Activated effector memory CD4-positive, alpha-beta T cell treated with anti-CD3 and anti-CD28 coated beads, Interleukin-2, amount 50 U/mL, for 16 hours (primary cell): ENCODE results near the gene DCST1.
"Not testable (repeated sequence)": the region's sequence is repeated elsewhere in the genome, so short reads cannot be mapped to it uniquely, and the experiment has no call there.

Experiments used
- DNase-seq: peaks from one replicate; pipeline ENCODE4 v3.0.0-alpha.2; 2020

The DCST1 gene, protein sequence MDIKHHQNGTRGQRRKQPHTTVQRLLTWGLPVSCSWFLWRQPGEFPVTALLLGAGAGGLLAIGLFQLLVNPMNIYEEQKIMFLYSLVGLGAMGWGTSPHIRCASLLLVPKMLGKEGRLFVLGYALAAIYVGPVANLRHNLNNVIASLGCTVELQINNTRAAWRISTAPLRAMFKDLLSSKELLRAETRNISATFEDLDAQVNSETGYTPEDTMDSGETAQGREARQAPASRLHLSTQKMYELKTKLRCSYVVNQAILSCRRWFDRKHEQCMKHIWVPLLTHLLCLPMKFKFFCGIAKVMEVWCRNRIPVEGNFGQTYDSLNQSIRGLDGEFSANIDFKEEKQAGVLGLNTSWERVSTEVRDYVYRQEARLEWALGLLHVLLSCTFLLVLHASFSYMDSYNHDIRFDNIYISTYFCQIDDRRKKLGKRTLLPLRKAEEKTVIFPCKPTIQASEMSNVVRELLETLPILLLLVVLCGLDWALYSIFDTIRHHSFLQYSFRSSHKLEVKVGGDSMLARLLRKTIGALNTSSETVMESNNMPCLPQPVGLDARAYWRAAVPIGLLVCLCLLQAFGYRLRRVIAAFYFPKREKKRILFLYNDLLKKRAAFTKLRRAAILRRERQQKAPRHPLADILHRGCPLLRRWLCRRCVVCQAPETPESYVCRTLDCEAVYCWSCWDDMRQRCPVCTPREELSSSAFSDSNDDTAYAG

GRCh38 chr1:155033524-155033923, at the start of gene DCST1, which contains the start of gene DCST2:
DCST1 (plus strand) TSS chr1:155033824; CDS start chr1:155034037, 213 bp downstream.
DCST2 (minus strand) TSS chr1:155033781; CDS start chr1:155033701, 80 bp downstream.
- no peak for DNase-seq

DNA sequence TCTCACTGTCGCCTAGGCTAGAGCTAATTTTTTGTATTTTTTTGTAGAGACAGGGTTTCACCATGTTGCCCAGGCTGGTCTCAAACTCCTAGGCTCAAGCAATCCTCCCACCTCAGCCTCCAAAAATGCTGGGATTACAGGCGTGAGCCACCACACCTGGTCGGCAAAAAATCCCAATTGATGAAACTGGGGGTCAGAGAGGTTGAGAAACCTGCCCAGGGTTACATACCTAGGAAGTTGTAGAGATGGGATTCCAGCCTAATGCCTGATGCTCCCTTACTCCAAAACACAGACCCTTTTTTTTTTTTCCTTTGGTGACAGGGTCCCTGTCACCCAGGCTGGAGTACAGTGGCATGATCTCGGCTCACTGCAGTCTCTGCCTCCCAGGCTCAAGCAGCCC, 46.9 kb upstream of the DCST1 start:
- DNase-seq = not testable (repeated sequence)

DNA sequence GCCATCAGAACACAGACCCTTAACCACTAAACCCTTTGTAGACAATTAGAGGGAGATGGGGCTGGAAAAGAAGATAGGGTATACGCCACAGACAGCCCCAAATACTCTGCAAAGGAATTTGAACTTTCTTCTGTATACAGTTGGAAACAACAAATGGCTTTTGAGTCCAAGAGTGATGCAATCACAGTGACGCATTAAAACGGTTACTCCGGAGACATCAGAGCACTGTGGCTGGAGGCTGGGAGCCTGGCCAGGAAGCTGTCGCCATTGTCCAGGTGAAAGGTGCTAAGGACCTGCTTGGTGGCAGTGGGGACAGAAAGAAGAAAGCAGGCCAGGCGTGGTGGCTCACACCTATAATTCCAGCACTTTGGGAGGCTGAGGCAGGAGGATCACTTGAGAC, 46.3 kb upstream of the DCST1 start:
- DNase-seq = no peak

DNA sequence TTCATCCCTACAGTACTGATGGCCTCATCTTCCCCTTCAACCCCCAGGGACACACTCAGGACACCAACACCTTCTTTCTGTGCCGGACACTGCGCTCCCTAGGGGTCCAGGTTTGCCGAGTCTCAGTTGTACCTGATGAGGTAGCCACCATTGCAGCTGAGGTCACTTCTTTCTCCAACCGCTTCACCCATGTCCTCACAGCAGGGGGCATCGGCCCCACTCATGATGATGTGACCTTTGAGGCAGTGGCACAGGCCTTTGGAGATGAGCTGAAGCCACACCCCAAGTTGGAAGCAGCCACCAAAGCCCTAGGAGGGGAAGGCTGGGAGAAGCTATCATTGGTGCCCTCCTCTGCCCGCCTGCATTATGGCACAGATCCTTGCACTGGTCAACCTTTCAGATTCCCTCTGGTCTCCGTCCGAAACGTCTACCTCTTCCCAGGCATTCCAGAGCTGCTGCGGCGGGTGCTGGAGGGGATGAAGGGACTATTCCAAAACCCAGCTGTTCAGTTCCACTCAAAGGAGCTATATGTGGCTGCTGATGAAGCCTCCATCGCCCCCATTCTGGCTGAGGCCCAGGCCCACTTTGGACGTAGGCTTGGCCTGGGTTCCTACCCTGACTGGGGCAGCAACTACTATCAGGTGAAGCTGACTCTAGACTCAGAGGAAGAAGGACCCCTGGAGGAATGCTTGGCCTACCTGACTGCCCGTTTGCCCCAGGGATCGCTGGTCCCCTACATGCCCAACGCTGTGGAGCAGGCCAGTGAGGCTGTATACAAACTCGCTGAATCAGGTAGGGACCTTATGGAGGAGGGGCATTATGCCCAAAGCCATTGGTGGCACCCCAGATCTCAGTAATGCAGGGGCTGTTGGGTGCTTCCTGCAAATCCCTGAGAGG, 45.3 kb upstream of the DCST1 start:
- DNase-seq = no peak

GRCh38 chr1:154989195-154989860, 44.3 kb upstream of the DCST1 start:
- no peak for DNase-seq

GRCh38 chr1:154990276-154990675, 43.3 kb upstream of the DCST1 start:
- no peak for DNase-seq

- DNase-seq = no peak
These were observed 40.7 kb upstream of the DCST1 start for GRCh38 chr1:154992721-154993571.

DNA sequence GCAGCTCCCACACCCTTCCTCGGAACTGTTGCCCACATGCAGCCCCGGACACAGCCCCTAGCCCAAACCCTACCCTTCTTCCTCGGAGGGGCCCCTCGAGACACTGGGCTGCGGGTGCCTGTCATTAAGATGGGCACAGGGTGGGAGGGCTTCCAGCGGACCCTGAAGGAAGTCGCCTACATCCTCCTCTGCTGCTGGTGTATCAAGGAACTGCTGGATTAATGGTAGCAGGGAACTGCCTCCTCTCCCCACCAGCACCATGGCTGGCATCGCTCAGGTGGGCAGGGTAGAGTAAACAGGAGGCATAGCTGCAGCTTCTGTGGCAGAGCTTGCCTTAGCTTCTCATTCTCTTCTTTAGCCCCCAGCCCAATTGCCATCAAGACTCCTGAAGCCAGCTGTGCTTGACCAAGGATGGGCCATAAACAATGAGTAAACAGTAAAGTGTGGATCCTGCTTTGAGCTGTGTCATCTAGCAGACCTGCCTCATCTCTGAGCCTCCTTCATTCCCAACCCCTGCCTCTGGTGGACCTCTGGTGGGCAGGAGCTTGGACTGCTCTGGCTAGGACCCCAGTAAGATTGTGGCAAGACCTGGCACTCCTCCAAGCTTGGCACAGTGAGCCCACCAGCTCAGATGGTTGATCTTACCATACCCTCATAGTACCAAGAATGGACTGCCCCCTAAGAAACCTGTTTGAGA, 39.9 kb upstream of the DCST1 start, which contains the start of gene LENEP:
Gene LENEP, plus strand, starts transcription at position 15 of the 697 bp plus-strand sequence. Its CDS starts 22 bp downstream, at position 37.
- DNase-seq = no peak

DNA sequence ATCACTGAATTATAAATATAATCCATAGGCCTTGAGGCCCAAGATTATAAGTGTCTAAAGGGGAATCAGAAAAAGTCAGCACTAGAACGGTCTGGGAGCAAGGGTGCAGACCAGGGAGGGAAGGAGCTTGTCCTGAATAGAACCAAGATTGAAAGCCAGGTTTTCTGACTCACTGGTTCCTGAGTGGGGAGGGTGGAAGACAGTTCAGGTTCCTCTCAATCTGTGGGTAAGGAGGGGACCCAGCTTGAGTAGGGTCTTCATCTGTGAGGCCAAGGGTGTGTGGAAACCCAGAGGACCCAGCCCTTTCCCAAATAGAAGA, 39.4 kb upstream of the DCST1 start:
- no peak for DNase-seq

DNA sequence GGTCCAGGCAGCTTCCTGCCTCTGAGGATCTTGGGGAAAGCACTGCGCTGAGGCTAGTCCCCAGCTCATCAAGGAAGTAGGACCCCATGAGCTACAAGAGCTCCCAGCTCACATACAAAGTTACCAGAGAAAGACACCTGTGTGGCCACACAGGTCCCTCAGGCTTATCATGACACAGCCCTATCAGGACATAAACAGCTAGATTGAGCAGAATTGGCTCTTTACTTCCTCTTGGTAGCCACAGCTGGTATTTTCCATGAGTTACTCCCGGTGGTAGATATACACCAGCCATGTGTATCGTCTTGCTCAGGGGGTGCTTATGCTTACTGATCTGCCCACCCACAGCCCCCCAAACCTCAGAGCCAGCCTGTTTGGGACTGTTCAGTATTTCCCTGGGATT, 39.0 kb upstream of the DCST1 start:
- no peak for DNase-seq

- not testable (repeated sequence) for DNase-seq
These were observed 38.2 kb upstream of the DCST1 start for GRCh38 chr1:154995301-154995983.

DNA sequence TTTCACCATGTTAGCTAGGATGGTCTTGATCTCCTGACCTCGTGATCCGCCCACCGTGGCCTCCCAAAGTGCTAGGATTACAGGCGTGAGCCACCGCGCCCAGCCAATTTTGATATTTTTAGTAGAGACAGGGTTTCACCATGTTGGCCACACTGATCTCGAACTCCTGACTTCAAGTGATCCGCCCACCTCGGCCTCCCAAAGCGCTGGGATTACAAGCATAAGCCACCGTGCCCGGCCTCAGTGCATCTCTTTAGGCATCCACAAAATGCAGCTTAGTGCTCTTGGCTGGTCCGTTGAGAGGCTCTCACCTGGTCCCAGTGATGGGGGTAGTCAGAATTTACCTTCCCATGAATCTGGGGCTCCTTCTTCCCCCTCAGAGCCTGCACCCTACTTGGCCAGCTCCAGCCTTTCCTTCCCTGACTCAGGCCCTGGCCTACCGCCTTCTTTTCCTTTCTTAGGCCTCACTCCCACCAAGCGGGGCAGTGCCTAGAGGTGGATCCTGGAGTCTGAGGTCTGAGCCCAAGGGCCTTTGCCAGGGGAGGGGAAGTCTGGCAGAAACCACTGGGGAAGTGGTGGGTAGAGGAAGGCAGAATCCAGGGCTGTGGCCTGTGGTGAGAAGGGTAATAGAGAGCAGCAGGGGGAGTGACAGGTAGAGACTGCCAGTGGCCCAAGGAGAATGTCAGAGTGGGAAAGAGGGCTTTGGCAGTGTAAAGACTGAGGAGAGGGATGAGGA, 36.5 kb upstream of the DCST1 start:
- no peak for DNase-seq

GRCh38 chr1:154998201-154998780, 35.3 kb upstream of the DCST1 start:
- DNase-seq = no peak

DNA sequence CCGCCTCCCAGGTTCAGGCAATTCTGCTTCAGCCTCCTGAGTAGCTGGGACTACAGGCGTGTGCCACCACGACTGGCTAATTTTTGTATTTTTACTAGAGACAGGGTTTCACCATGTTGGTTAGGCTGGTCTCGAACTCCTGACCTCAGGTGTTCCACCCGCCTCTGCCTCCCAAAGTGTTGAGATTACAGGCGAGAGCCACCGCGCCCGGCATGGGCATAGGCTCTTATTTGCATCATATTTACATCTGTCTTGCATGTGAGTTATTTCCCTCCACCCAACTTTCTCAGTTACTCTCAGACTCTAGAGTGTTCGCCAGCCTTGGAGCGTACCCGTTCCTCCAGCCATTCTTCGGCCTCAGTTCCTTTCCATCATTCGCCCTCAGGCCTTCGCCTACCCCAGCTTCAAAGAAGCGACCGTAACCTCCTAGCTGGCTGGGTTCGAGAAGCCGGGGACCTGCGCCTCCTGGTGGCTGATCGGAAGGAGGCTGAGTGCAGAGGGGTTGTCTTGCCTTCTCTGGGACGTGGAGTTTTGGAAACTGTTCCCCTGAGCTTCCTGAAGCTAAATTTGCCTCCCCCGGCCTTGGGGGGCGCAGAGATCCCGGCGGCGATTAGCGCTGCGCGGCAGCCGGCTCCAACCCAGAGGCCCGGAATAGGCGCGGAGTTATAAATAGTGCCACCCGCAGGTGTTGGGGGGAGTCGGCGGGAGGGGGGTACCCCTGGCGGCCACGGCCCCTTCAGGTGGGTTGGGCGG, 34.6 kb upstream of the DCST1 start:
- DNase-seq = peak; percentile 90

GRCh38 chr1:154999571-155000410, 33.8 kb upstream of the DCST1 start:
- DNase-seq = peak; percentile 85

DNA sequence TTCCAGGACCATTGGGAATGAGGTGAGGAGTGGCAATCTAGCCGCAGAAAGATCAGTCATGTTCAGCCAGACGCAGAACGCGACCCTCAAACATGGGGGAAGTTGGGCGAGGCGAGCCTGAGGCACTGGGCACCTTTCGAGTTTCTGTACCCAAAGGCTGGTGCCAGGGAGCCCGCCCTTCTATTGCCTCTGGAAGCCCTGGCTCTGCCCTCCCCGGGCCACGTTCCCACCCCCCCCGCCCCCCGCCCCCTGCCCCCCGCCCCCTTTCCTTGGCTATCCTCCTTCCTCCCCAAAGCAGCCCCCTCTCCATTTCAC, 33.3 kb upstream of the DCST1 start:
- peak; percentile 74 for DNase-seq

DNA sequence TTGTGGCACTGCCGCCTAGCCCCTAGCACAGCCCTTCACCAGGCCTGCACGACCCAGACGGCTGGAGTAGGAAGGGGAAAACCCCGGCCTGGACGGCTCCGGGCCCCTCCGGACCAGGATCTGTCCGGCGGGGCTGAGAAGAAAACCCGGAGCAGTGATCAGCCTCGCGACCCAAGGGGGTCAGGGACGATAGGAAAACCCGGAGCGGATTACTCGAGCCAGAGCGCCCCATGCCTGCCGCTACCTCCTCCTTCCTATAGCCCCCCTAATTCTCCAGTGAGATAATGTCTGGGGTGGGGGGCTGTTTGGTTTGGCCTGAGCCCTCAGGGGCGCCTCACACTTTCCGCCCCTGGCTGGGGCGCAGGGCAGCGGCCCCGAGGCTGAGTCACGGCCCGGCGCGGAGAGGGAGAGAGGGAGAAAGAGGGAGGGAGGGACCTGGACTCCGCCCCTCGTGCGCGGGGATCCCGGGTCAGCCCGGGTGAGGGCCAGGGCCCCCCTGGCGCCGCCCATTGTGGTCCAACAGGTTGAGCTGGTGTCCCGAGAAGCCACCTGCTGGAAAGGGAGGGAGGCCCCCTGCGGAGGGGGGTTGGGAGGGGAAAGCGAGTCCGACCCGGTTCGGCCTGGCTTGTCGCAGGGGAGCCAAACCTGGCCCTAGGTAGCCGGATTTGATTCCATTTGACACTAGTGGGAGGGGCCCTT, 32.7 kb upstream of the DCST1 start:
- DNase-seq = peak; percentile 94
